H1 (cell line): Measurements from ENCODE around the gene GON4L.
"Not testable (repeated sequence)": the region's sequence is repeated elsewhere in the genome, so short reads cannot be mapped to it uniquely, and the experiment has no call there.

ENCODE experiments used
- BCL11A ChIP-seq, 2 experiments: IDR thresholded peaks; one replicate each; pipeline ENCODE4 v1.6.1; 2011; ENCODE audit warnings: low read depth in 2 of 2, low read length in 2 of 2, mild to moderate bottlenecking in 2 of 2
- CHD2 ChIP-seq: IDR thresholded peaks from 2 replicates; pipeline ENCODE4 v1.6.1; 2012; ENCODE audit warnings: low read length, improper control_type of control experiment
- CTCF ChIP-seq, 3 experiments: IDR thresholded peaks; 1 replicate in 2 of 3; 2 replicates in 1 of 3; pipeline versions ENCODE4 v1.5.1 to v1.6.1; 2011; ENCODE audit warnings: low read length in 3 of 3, mild to moderate bottlenecking in 3 of 3, inconsistent platforms in 2 of 3, low read depth in 1 of 3, moderate library complexity in 1 of 3; ENCODE audit not compliant: insufficient read depth in 1 of 3; ENCODE audit errors: control extremely low read depth in 1 of 3
- EP300 ChIP-seq, 2 experiments: IDR thresholded peaks; 1 replicate in 1 of 2; 2 replicates in 1 of 2; pipeline ENCODE4 v1.6.1; 2011 to 2012; ENCODE audit warnings: low read depth in 2 of 2, low read length in 2 of 2, mild to moderate bottlenecking in 2 of 2, borderline replicate concordance in 1 of 2, inconsistent platforms in 1 of 2, moderate library complexity in 1 of 2
- PHF8 ChIP-seq: fragments of 200-600 bp; sonication (generic); conservative IDR thresholded peaks from 2 replicates; pipeline ENCODE4 v1.7.1; 2012; ENCODE audit warnings: low read depth, mild to moderate bottlenecking, inconsistent platforms, low read length, moderate library complexity
- SP2 ChIP-seq: IDR thresholded peaks from 2 replicates; pipeline ENCODE4 v1.6.1; 2012; ENCODE audit warnings: mild to moderate bottlenecking, low read length, inconsistent platforms
- TF ChIP-seq, protein P1 (sequence below): IDR thresholded peaks from 2 replicates; pipeline ENCODE4 v1.6.1; 2012; ENCODE audit warnings: inconsistent platforms

GRCh38 chr1:155712636-155713035 is 144.4 kb downstream of the GON4L start:
- TF ChIP-seq, protein P1, sequence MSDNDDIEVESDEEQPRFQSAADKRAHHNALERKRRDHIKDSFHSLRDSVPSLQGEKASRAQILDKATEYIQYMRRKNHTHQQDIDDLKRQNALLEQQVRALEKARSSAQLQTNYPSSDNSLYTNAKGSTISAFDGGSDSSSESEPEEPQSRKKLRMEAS = not testable (repeated sequence)
- not testable (repeated sequence) for TF ChIP-seq CHD2; PHF8; SP2; EP300 (IDR thresholded peaks at IDR 0.05; ENCODE audit: borderline replicate concordance in 1 of 2, low read depth in 2 of 2, low read length in 2 of 2); BCL11A (IDR thresholded peaks at IDR 0.05; ENCODE audit: low read depth in 2 of 2, low read length in 2 of 2)
- peak in 1 of 3 experiments; percentile 18; a peak in 1 of 4 replicates for TF ChIP-seq CTCF (IDR thresholded peaks at IDR 0.05; ENCODE audit: control extremely low read depth in 1 of 3, insufficient read depth in 1 of 3, low read depth in 1 of 3, low read length in 3 of 3)
